Panc1 (cell line): ENCODE results near the gene C9. TPM values are rescaled to one million over a fixed set of nuclear protein-coding genes. Genes with fewer than 3 reads are reported as not detected.

Source experiments
- ATAC-seq: fragments of 200-7000 bp; cut with Tn5 transposase; 2 replicates; pipeline ENCODE4 v1.9.1; 2020; ENCODE audit warnings: mild to moderate bottlenecking, moderate library complexity
- Bru-seq: library from RNA; stranded (reverse); fragments of 400-500 nt; gene quantifications from one replicate; lab custom pipeline; 2021; lab: Mats Ljungman, UMichigan
- BruChase-seq, 2 experiments: library from RNA; stranded (reverse); fragments of 400-500 nt; gene quantifications; one replicate each; lab custom pipeline; 2021; lab: Mats Ljungman, UMichigan
- BruUV-seq: library from RNA; stranded (reverse); fragments of 400-500 nt; replicated peaks from 2 replicates; lab custom pipeline; 2021; lab: Mats Ljungman, UMichigan
- CTCF ChIA-PET: fragments of 300-600 bp; sonication (Branson Sonifier 250); formaldehyde crosslinking; loops from one replicate; lab custom pipeline; 2022; ENCODE audit warnings: antibody characterized with exemption; lab: Charles Lee
- POLR2A ChIA-PET: fragments of 300-600 bp; sonication (Branson Sonifier 250); formaldehyde crosslinking; loops from one replicate; lab custom pipeline; 2022; ENCODE audit warnings: antibody characterized with exemption; lab: Charles Lee
- DNase-seq: peaks from one replicate; pipeline ENCODE4 v3.0.0-alpha.2; 2010; ENCODE audit warnings: low read depth, low spot score
- H3K27ac ChIP-seq: 2 replicates; pipeline ENCODE4 v1.5.1; 2011; ENCODE audit warnings: mild to moderate bottlenecking, low read length, inconsistent platforms
- H3K27me3 ChIP-seq: fragments of 200-500 bp; sonication (Bioruptor generic); 2 replicates; pipeline ENCODE4 v1.6.0; 2014; ENCODE audit warnings: low read length, inconsistent platforms; ENCODE audit not compliant: control insufficient read depth, insufficient read depth
- H3K36me3 ChIP-seq: fragments of 200-500 bp; sonication (Bioruptor generic); 2 replicates; pipeline ENCODE4 v1.5.1; 2014; ENCODE audit warnings: inconsistent platforms, mild to moderate bottlenecking, low read length, moderate library complexity; ENCODE audit not compliant: control insufficient read depth, insufficient read depth
- H3K4me1 ChIP-seq: 2 replicates; pipeline ENCODE4 v1.5.1; 2011; ENCODE audit warnings: inconsistent platforms, mild to moderate bottlenecking, low read length, moderate library complexity; ENCODE audit not compliant: control insufficient read depth, insufficient read depth
- H3K4me3 ChIP-seq, 2 experiments: 2 replicates each; pipeline ENCODE4 v1.5.1; 2011 to 2012; ENCODE audit warnings: low read depth in 2 of 2, low read length in 2 of 2, mild to moderate bottlenecking in 2 of 2, inconsistent platforms in 1 of 2, moderate library complexity in 1 of 2
- H3K9me3 ChIP-seq: fragments of 200-500 bp; sonication (Bioruptor generic); 2 replicates; pipeline ENCODE4 v1.5.1; 2014; ENCODE audit warnings: low read depth, mild to moderate bottlenecking, inconsistent platforms, low read length, moderate library complexity; ENCODE audit not compliant: control insufficient read depth, insufficient read depth
- CTCF ChIP-seq: fragments of 450-650 bp; IDR thresholded peaks from 2 replicates; pipeline ENCODE4 v1.5.1; 2017; ENCODE audit warnings: mild to moderate bottlenecking
- POLR2AphosphoS5 ChIP-seq: IDR thresholded peaks from 2 replicates; pipeline ENCODE4 v1.6.1; 2012; ENCODE audit warnings: mild to moderate bottlenecking, low read depth, low read length, moderate library complexity
- SIN3A ChIP-seq: IDR thresholded peaks from 2 replicates; pipeline ENCODE4 v1.6.1; 2012; ENCODE audit warnings: low read depth, mild to moderate bottlenecking, low read length, moderate library complexity, borderline replicate concordance; ENCODE audit not compliant: insufficient read depth
- TCF7L2 ChIP-seq: IDR thresholded peaks from 2 replicates; pipeline ENCODE4 v1.6.1; 2011; ENCODE audit warnings: mild to moderate bottlenecking, low read depth, low read length, inconsistent platforms
- in situ Hi-C: cut with HindIII; loops from 2 replicates; pipeline ENCODE4 v1.10.0; 2016; ENCODE audit warnings: low sequenced_read_pairs, low pct_unique_long_range_greater_than_20kb
- intact Hi-C: fragments of 100-400 bp; cut with micrococcal nuclease; formaldehyde crosslinking; loops from one replicate; pipeline ENCODE4 v1.10.0; 2022; ENCODE audit not compliant: unreplicated experiment
- long read RNA-seq: library from polyadenylated mRNA; unstranded; transcript quantifications from one replicate; pipeline ENCODE4 v2.0.0, GENCODE V29; 2021; ENCODE audit not compliant: unreplicated experiment
- polyA plus RNA-seq: library from polyadenylated mRNA; unstranded; fragments of >200 nt; gene quantifications from one replicate; pipeline ENCODE4 v1.2.1, GENCODE V29; 2012; ENCODE audit warnings: missing spikeins; ENCODE audit not compliant: insufficient read length
- total RNA-seq: library from RNA; stranded (reverse); gene quantifications from one replicate; pipeline ENCODE4 v1.2.1, GENCODE V29; 2021; ENCODE audit not compliant: unreplicated experiment
- TF ChIP-seq, protein P1 (sequence below), 2 experiments: IDR thresholded peaks; 2 replicates each; pipeline ENCODE4 v1.6.1; 2011 to 2012; ENCODE audit warnings: low read depth in 2 of 2, control low read depth in 1 of 2, low read length in 1 of 2, mild to moderate bottlenecking in 1 of 2, moderate library complexity in 1 of 2; ENCODE audit not compliant: insufficient read depth in 1 of 2

The C9 gene
- total RNA-seq (0.05 TPM), Bru-seq, nascent RNA (not detected), BruChase-seq, experiment 1, labeled RNA remaining after a 2-hour chase (percentile 1 among the genes with signal in this experiment), BruChase-seq, experiment 2, labeled RNA remaining after a 6-hour chase (not detected)
- not detected for polyA plus RNA-seq
- long read RNA-seq = 0 reads

DNA sequence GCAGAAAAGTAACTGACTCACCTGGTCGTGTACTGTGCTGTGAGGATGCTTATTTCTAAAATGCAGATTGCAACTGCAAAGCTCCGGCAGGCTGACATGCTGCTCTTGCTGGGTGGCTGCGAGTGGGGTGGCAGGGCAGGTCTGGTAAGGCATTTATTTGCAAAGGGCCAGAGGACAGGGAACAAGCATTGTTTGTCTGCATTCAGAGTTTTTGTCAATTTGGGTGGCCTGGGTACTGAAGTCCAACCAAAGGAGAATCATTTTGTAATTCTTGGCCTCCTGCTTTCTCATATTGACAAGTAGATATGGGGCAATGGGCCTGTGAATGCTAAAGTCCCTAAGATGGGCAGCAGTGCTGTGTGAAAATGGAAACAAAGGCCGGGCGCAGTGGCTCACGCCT lies at the start of gene C9:
Gene C9, minus strand, starts transcription at position 129 of the 400 bp plus-strand sequence. Its CDS starts 31 bp downstream, at position 98.
- no peak within 1 kb of the TSS for H3K4me3 ChIP-seq
- TF ChIP-seq CTCF = no peak
- no peak for TF ChIP-seq TCF7L2
- TF ChIP-seq SIN3A = no peak
- no peak for TF ChIP-seq POLR2AphosphoS5
- TF ChIP-seq, protein P1, sequence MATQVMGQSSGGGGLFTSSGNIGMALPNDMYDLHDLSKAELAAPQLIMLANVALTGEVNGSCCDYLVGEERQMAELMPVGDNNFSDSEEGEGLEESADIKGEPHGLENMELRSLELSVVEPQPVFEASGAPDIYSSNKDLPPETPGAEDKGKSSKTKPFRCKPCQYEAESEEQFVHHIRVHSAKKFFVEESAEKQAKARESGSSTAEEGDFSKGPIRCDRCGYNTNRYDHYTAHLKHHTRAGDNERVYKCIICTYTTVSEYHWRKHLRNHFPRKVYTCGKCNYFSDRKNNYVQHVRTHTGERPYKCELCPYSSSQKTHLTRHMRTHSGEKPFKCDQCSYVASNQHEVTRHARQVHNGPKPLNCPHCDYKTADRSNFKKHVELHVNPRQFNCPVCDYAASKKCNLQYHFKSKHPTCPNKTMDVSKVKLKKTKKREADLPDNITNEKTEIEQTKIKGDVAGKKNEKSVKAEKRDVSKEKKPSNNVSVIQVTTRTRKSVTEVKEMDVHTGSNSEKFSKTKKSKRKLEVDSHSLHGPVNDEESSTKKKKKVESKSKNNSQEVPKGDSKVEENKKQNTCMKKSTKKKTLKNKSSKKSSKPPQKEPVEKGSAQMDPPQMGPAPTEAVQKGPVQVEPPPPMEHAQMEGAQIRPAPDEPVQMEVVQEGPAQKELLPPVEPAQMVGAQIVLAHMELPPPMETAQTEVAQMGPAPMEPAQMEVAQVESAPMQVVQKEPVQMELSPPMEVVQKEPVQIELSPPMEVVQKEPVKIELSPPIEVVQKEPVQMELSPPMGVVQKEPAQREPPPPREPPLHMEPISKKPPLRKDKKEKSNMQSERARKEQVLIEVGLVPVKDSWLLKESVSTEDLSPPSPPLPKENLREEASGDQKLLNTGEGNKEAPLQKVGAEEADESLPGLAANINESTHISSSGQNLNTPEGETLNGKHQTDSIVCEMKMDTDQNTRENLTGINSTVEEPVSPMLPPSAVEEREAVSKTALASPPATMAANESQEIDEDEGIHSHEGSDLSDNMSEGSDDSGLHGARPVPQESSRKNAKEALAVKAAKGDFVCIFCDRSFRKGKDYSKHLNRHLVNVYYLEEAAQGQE (IDR thresholded peaks at IDR 0.05; ENCODE audit: insufficient read depth in 1 of 2, low read depth in 2 of 2, low read length in 1 of 2) = no peak
- BruUV-seq = no TSS peak
- no peaks in the 10 kb centered on the region for H3K4me1 ChIP-seq
- in situ Hi-C loops (no loop called here), intact Hi-C loops (no loop called here)
- no peaks in the 10 kb centered on the region for H3K9me3 ChIP-seq
- no peaks in the 10 kb centered on the region for H3K27me3 ChIP-seq
- DNase-seq (no peak), ATAC-seq (no peak)
- ChIA-PET CTCF (no interaction called here), POLR2A (no interaction called here)
- no peaks in the 10 kb centered on the region for H3K36me3 ChIP-seq
- no peak within 1 kb of the TSS for H3K27ac ChIP-seq

DNA sequence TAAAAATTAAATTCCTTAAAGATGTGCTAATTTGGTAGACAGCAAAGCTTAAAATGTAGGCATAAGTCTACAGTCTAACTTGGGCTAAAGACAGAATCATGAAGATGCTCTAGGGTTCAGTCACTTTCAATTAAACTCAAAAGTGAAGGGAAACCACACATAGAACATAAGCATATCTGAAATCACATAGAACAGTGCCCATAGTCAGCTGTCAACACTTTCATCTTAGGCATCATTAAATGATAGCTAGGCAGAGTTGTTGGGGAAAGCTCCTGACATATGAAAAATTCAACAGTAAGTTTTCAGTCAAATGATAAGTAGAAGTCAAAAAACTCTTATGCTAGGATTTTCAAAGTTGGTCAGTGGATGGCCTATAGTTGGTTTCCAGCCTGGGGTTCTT lies 49.5 kb upstream of the C9 start:
- ChIA-PET POLR2A (no interaction called here), CTCF (interaction anchor here (1.2 kb wide), 1 partner anchor 11 kb away, joined by 3 read pairs; the partner anchor contains the start of gene DAB2)
- H3K27ac ChIP-seq = no peak overlapping the region
- no peak overlapping the region for H3K4me3 ChIP-seq
- H3K36me3 ChIP-seq = no peaks in the 10 kb centered on the region
- in situ Hi-C loops (no loop called here), intact Hi-C loops (no loop called here)
- TF ChIP-seq, protein P1 (IDR thresholded peaks at IDR 0.05; ENCODE audit: insufficient read depth in 1 of 2, low read depth in 2 of 2, low read length in 1 of 2) = no peak
- TF ChIP-seq CTCF (no peak), POLR2AphosphoS5 (no peak)
- no peak for ATAC-seq
- DNase-seq = no peak
- H3K9me3 ChIP-seq = no peaks in the 10 kb centered on the region
- H3K27me3 ChIP-seq = peaks cover 2% of the 10 kb centered on the region; the same call in 1 of the 2 replicates
- no TSS peak for BruUV-seq
- H3K4me1 ChIP-seq = no peaks in the 10 kb centered on the region
